HEK293 (cell line): ENCODE measurements around the gene PRUNE2.

Experiments used
- CTCF ChIA-PET: fragments of 350-600 bp; formaldehyde crosslinking; extraction: SDS; loops from one replicate; lab custom pipeline; 2021; ENCODE audit warnings: antibody characterized with exemption; lab: Yijun Ruan, JAX
- POLR2A ChIA-PET: fragments of 300-600 bp; formaldehyde crosslinking; extraction: SDS; loops from one replicate; lab custom pipeline; 2020; ENCODE audit warnings: antibody characterized with exemption, inconsistent platforms; lab: Yijun Ruan, JAX
- H3K27ac ChIP-seq: fragments of 200-500 bp; sonication (Bioruptor generic); 2 replicates; pipeline ENCODE4 v1.5.1; 2014; ENCODE audit warnings: low read depth, low read length, control low read depth, inconsistent platforms; ENCODE audit errors: extremely low read depth
- H3K36me3 ChIP-seq, 2 experiments: fragments of 200-500 bp in 1 of 2; sonication (Bioruptor generic) in 1 of 2; 1 replicate in 1 of 2; 2 replicates in 1 of 2; pipeline ENCODE4 v1.5.1; 2014 to 2017; ENCODE audit warnings: inconsistent platforms in 2 of 2, low read length in 2 of 2; ENCODE audit not compliant: control insufficient read depth in 2 of 2, insufficient read depth in 1 of 2
- H3K4me1 ChIP-seq: fragments of 200-500 bp; sonication (Bioruptor generic); 2 replicates; pipeline ENCODE4 v1.5.1; 2014; ENCODE audit warnings: mild to moderate bottlenecking, low read length, inconsistent platforms; ENCODE audit not compliant: control insufficient read depth, insufficient read depth
- H3K4me3 ChIP-seq: 2 replicates; pipeline ENCODE4 v1.5.1; 2011; ENCODE audit warnings: low read depth, mild to moderate bottlenecking, control low read depth, low read length, moderate library complexity
- H3K9me3 ChIP-seq: fragments of 200-500 bp; sonication (Bioruptor generic); 2 replicates; pipeline ENCODE4 v1.5.1; 2014; ENCODE audit warnings: low read depth, low read length, inconsistent platforms; ENCODE audit not compliant: control insufficient read depth, insufficient read depth
- GFI1B ChIP-seq: fragments of 450-650 bp; formaldehyde crosslinking; IDR thresholded peaks from 2 replicates; pipeline ENCODE4 v1.5.1; 2016; ENCODE audit warnings: missing biosample characterization, missing genetic modification characterization
- SCRT2 ChIP-seq: fragments of 450-650 bp; formaldehyde crosslinking; IDR thresholded peaks from 2 replicates; pipeline ENCODE4 v1.5.1; 2016; ENCODE audit warnings: missing biosample characterization, missing genetic modification characterization
- ZBTB7A ChIP-seq: fragments of 450-650 bp; formaldehyde crosslinking; IDR thresholded peaks from 2 replicates; pipeline ENCODE4 v1.5.1; 2016; ENCODE audit warnings: low read depth, missing biosample characterization, missing genetic modification characterization
- ZEB2 ChIP-seq: fragments of 450-650 bp; formaldehyde crosslinking; IDR thresholded peaks from 2 replicates; pipeline ENCODE4 v1.5.1; 2016; ENCODE audit warnings: missing biosample characterization, missing genetic modification characterization
- ZNF2 ChIP-seq: fragments of 450-650 bp; formaldehyde crosslinking; IDR thresholded peaks from 2 replicates; pipeline ENCODE4 v1.5.1; 2016; ENCODE audit warnings: missing biosample characterization, missing genetic modification characterization
- ZNF221 ChIP-seq: fragments of 450-650 bp; formaldehyde crosslinking; IDR thresholded peaks from 2 replicates; pipeline ENCODE4 v1.5.1; 2017; ENCODE audit warnings: missing biosample characterization, missing genetic modification characterization, borderline replicate concordance
- ZNF223 ChIP-seq: fragments of 450-650 bp; formaldehyde crosslinking; IDR thresholded peaks from 2 replicates; pipeline ENCODE4 v1.5.1; 2016; ENCODE audit warnings: missing biosample characterization, missing genetic modification characterization
- ZNF624 ChIP-seq: fragments of 450-650 bp; formaldehyde crosslinking; IDR thresholded peaks from 2 replicates; pipeline ENCODE4 v1.5.1; 2017; ENCODE audit warnings: missing biosample characterization, missing genetic modification characterization
- ZNF660 ChIP-seq: fragments of 450-650 bp; IDR thresholded peaks from 2 replicates; pipeline ENCODE4 v1.5.1; 2018; ENCODE audit warnings: missing biosample characterization, mild to moderate bottlenecking, missing genetic modification characterization
- ZNF701 ChIP-seq: fragments of 450-650 bp; formaldehyde crosslinking; IDR thresholded peaks from 2 replicates; pipeline ENCODE4 v1.5.1; 2016; ENCODE audit warnings: missing biosample characterization, missing genetic modification characterization
- ZNF747 ChIP-seq: fragments of 450-650 bp; formaldehyde crosslinking; IDR thresholded peaks from 2 replicates; pipeline ENCODE4 v1.5.1; 2016; ENCODE audit warnings: missing biosample characterization, missing genetic modification characterization
- ZNF768 ChIP-seq: fragments of 450-650 bp; formaldehyde crosslinking; IDR thresholded peaks from 2 replicates; pipeline ENCODE4 v1.5.1; 2018; ENCODE audit warnings: missing biosample characterization, mild to moderate bottlenecking, missing genetic modification characterization
- ZNF837 ChIP-seq: fragments of 450-650 bp; formaldehyde crosslinking; IDR thresholded peaks from 2 replicates; pipeline ENCODE4 v1.5.1; 2016; ENCODE audit warnings: missing biosample characterization, missing genetic modification characterization
- TF ChIP-seq, protein P1 (sequence below): fragments of 450-650 bp; formaldehyde crosslinking; IDR thresholded peaks from 2 replicates; pipeline ENCODE4 v1.5.1; 2016; ENCODE audit warnings: missing biosample characterization, missing genetic modification characterization
- TF ChIP-seq, protein P2 (sequence below): fragments of 450-650 bp; formaldehyde crosslinking; IDR thresholded peaks from 2 replicates; pipeline ENCODE4 v1.5.1; 2017; ENCODE audit warnings: missing biosample characterization, missing genetic modification characterization
- TF ChIP-seq, protein P3 (sequence below): fragments of 450-650 bp; formaldehyde crosslinking; IDR thresholded peaks from 2 replicates; pipeline ENCODE4 v1.5.1; 2016; ENCODE audit warnings: missing biosample characterization, missing genetic modification characterization
- TF ChIP-seq, protein P4 (sequence below): fragments of 450-650 bp; formaldehyde crosslinking; IDR thresholded peaks from 2 replicates; pipeline ENCODE4 v1.5.1; 2016; ENCODE audit warnings: missing biosample characterization, missing genetic modification characterization
- TF ChIP-seq, protein P5 (sequence below): fragments of 450-650 bp; formaldehyde crosslinking; IDR thresholded peaks from 2 replicates; pipeline ENCODE4 v1.5.0; 2017; ENCODE audit warnings: missing biosample characterization, missing genetic modification characterization, borderline replicate concordance
- TF ChIP-seq, protein P6 (sequence below): fragments of 450-650 bp; formaldehyde crosslinking; IDR thresholded peaks from 2 replicates; pipeline ENCODE4 v1.5.1; 2016; ENCODE audit warnings: missing biosample characterization, missing genetic modification characterization

PRUNE2 gene

DNA sequence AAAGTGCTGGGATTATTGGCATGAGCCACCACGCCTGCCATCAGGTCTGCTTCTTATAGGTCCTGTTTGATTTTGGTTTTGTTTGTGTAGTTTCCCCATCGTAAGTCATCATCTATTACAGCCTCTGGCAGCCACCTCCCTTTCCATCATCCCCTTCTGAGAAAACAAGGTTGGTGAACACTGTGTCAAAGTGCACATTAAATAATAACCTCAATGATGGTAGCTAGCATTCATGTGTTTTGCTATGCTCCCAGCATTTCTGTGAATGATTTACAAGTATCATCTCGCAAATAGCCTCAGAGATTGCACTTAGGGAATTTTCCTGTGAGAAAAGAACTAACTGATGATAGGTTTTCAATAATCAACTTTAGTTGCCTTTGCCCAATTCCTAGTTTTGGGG, 9.9 kb downstream of the PRUNE2 start:
- Histone ChIP-seq H3K4me3 (no peak overlapping the region), H3K4me1 (no peaks in the 10 kb centered on the region), H3K36me3 (no peaks in the 10 kb centered on the region), H3K9me3 (no peaks in the 10 kb centered on the region), H3K27ac (no peak overlapping the region)
- ChIA-PET POLR2A (no interaction called here), CTCF (interaction anchor here (1.8 kb wide), 1 partner anchor 134 kb away, joined by 3 read pairs; no protein-coding TSS in a partner anchor)
- TF ChIP-seq GFI1B = no peak
- TF ChIP-seq, protein P1, sequence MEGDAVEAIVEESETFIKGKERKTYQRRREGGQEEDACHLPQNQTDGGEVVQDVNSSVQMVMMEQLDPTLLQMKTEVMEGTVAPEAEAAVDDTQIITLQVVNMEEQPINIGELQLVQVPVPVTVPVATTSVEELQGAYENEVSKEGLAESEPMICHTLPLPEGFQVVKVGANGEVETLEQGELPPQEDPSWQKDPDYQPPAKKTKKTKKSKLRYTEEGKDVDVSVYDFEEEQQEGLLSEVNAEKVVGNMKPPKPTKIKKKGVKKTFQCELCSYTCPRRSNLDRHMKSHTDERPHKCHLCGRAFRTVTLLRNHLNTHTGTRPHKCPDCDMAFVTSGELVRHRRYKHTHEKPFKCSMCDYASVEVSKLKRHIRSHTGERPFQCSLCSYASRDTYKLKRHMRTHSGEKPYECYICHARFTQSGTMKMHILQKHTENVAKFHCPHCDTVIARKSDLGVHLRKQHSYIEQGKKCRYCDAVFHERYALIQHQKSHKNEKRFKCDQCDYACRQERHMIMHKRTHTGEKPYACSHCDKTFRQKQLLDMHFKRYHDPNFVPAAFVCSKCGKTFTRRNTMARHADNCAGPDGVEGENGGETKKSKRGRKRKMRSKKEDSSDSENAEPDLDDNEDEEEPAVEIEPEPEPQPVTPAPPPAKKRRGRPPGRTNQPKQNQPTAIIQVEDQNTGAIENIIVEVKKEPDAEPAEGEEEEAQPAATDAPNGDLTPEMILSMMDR (tag by site-specific recombination) = no peak
- TF ChIP-seq ZNF223 = no peak
- no peak for TF ChIP-seq ZBTB7A (tag by site-specific recombination)

DNA sequence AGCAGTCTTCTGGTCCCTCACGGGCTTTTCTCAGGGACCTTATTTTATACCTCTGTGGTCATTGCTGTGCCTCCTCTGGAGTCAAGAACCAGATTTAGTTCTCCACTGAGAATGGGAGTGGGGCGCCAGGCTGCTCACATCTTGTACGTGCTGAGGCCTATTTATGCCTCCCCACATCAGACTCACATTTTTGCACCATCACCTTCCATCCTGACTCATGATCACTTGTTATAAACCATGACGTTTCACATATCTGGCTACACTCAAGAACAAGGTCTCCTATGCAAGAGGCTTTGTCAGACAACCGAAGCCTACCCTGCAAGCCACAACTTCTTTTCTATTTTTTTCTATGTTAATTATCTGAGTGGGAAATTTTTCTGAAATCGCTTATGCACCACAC, 10.7 kb downstream of the PRUNE2 start:
- ChIA-PET POLR2A (no interaction called here), CTCF (interaction anchor here (1.8 kb wide), 1 partner anchor 133 kb away, joined by 3 read pairs; no protein-coding TSS in a partner anchor)
- no peak for TF ChIP-seq ZNF2
- TF ChIP-seq, protein P2, sequence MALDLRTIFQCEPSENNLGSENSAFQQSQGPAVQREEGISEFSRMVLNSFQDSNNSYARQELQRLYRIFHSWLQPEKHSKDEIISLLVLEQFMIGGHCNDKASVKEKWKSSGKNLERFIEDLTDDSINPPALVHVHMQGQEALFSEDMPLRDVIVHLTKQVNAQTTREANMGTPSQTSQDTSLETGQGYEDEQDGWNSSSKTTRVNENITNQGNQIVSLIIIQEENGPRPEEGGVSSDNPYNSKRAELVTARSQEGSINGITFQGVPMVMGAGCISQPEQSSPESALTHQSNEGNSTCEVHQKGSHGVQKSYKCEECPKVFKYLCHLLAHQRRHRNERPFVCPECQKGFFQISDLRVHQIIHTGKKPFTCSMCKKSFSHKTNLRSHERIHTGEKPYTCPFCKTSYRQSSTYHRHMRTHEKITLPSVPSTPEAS (tag by site-specific recombination) = no peak
- no peak for TF ChIP-seq ZNF837
- TF ChIP-seq ZNF701 = no peak
- no peak for TF ChIP-seq ZNF624 (tag by site-specific recombination)
- TF ChIP-seq, protein P3, sequence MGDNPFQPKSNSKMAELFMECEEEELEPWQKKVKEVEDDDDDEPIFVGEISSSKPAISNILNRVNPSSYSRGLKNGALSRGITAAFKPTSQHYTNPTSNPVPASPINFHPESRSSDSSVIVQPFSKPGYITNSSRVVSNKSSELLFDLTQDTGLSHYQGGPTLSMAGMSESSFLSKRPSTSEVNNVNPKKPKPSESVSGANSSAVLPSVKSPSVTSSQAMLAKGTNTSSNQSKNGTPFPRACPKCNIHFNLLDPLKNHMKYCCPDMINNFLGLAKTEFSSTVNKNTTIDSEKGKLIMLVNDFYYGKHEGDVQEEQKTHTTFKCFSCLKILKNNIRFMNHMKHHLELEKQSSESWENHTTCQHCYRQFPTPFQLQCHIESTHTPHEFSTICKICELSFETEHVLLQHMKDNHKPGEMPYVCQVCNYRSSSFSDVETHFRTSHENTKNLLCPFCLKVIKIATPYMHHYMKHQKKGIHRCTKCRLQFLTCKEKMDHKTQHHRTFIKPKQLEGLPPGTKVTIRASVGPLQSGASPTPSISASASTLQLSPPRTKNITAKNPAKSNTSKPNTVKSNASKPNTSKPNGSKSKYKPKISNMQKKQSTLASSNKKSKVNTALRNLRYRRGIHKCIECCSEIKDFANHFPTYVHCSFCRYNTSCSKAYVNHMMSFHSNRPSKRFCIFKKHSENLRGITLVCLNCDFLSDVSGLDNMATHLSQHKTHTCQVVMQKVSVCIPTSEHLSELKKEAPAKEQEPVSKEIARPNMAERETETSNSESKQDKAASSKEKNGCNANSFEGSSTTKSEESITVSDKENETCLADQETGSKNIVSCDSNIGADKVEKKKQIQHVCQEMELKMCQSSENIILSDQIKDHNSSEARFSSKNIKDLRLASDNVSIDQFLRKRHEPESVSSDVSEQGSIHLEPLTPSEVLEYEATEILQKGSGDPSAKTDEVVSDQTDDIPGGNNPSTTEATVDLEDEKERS (tag by site-specific recombination) = no peak
- TF ChIP-seq ZNF768 (tag by site-specific recombination) = no peak
- TF ChIP-seq, protein P4, sequence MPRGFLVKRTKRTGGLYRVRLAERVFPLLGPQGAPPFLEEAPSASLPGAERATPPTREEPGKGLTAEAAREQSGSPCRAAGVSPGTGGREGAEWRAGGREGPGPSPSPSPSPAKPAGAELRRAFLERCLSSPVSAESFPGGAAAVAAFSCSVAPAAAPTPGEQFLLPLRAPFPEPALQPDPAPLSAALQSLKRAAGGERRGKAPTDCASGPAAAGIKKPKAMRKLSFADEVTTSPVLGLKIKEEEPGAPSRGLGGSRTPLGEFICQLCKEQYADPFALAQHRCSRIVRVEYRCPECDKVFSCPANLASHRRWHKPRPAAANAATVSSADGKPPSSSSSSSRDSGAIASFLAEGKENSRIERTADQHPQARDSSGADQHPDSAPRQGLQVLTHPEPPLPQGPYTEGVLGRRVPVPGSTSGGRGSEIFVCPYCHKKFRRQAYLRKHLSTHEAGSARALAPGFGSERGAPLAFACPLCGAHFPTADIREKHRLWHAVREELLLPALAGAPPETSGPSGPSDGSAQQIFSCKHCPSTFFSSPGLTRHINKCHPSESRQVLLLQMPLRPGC (tag by site-specific recombination) = no peak
- no peaks in the 10 kb centered on the region for H3K4me1 ChIP-seq
- no peak overlapping the region for H3K4me3 ChIP-seq
- no peaks in the 10 kb centered on the region for H3K36me3 ChIP-seq
- no peaks in the 10 kb centered on the region for H3K9me3 ChIP-seq
- H3K27ac ChIP-seq = no peak overlapping the region

DNA sequence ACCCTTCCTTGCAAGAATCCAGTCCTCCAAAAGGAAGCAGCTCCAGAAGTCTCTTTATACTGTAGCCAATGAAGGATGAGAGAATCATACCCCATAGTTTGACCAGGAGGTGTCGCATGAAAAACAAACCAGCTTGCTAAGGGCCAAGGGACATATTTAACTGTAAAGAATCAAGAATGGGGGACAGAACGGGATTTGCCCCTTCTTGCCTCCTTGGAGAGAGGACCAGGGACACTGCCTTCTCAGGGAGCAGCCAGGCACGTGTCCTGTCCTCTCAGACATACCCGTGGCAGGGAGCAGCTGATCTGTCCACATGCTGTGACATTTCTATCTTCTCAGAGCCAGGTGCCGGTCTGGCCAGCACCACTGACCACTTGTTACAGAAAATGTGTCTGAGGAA, 11.7 kb downstream of the PRUNE2 start:
- H3K27ac ChIP-seq = no peak overlapping the region
- H3K9me3 ChIP-seq = no peaks in the 10 kb centered on the region
- ChIA-PET POLR2A (no interaction called here), CTCF (no interaction called here)
- no peak overlapping the region for H3K4me3 ChIP-seq
- no peaks in the 10 kb centered on the region for H3K36me3 ChIP-seq
- no peaks in the 10 kb centered on the region for H3K4me1 ChIP-seq
- TF ChIP-seq, protein P5, sequence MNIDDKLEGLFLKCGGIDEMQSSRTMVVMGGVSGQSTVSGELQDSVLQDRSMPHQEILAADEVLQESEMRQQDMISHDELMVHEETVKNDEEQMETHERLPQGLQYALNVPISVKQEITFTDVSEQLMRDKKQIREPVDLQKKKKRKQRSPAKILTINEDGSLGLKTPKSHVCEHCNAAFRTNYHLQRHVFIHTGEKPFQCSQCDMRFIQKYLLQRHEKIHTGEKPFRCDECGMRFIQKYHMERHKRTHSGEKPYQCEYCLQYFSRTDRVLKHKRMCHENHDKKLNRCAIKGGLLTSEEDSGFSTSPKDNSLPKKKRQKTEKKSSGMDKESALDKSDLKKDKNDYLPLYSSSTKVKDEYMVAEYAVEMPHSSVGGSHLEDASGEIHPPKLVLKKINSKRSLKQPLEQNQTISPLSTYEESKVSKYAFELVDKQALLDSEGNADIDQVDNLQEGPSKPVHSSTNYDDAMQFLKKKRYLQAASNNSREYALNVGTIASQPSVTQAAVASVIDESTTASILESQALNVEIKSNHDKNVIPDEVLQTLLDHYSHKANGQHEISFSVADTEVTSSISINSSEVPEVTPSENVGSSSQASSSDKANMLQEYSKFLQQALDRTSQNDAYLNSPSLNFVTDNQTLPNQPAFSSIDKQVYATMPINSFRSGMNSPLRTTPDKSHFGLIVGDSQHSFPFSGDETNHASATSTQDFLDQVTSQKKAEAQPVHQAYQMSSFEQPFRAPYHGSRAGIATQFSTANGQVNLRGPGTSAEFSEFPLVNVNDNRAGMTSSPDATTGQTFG (tag by site-specific recombination) = no peak
- TF ChIP-seq, protein P6, sequence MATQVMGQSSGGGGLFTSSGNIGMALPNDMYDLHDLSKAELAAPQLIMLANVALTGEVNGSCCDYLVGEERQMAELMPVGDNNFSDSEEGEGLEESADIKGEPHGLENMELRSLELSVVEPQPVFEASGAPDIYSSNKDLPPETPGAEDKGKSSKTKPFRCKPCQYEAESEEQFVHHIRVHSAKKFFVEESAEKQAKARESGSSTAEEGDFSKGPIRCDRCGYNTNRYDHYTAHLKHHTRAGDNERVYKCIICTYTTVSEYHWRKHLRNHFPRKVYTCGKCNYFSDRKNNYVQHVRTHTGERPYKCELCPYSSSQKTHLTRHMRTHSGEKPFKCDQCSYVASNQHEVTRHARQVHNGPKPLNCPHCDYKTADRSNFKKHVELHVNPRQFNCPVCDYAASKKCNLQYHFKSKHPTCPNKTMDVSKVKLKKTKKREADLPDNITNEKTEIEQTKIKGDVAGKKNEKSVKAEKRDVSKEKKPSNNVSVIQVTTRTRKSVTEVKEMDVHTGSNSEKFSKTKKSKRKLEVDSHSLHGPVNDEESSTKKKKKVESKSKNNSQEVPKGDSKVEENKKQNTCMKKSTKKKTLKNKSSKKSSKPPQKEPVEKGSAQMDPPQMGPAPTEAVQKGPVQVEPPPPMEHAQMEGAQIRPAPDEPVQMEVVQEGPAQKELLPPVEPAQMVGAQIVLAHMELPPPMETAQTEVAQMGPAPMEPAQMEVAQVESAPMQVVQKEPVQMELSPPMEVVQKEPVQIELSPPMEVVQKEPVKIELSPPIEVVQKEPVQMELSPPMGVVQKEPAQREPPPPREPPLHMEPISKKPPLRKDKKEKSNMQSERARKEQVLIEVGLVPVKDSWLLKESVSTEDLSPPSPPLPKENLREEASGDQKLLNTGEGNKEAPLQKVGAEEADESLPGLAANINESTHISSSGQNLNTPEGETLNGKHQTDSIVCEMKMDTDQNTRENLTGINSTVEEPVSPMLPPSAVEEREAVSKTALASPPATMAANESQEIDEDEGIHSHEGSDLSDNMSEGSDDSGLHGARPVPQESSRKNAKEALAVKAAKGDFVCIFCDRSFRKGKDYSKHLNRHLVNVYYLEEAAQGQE (tag by site-specific recombination) = no peak
- TF ChIP-seq ZNF624 (tag by site-specific recombination) (no peak), SCRT2 (tag by site-specific recombination) (no peak), ZNF660 (no peak), ZEB2 (tag by site-specific recombination) (no peak), ZNF221 (no peak), ZNF747 (tag by site-specific recombination) (no peak)
